Activated T-cell treated with anti-CD3 and anti-CD28 coated beads for 1 hour (primary cell): ENCODE measurements around the gene NCK2.
"Not testable (repeated sequence)": the region's sequence is repeated elsewhere in the genome, so short reads cannot be mapped to it uniquely, and the experiment has no call there.

Experiments
- DNase-seq: peaks from one replicate; pipeline ENCODE4 v3.0.0-alpha.2; 2020; ENCODE audit warnings: low read depth

Gene NCK2

GRCh38 chr2:105894327-105894944, 149.7 kb downstream of the NCK2 start:
- DNase-seq, result no peak

- no peak for DNase-seq
Observed at GRCh38 chr2:105895990-105896764, 151.5 kb downstream of the NCK2 start.

GRCh38 chr2:105896765-105897163, 152.1 kb downstream of the NCK2 start:
- no peak for DNase-seq

DNA sequence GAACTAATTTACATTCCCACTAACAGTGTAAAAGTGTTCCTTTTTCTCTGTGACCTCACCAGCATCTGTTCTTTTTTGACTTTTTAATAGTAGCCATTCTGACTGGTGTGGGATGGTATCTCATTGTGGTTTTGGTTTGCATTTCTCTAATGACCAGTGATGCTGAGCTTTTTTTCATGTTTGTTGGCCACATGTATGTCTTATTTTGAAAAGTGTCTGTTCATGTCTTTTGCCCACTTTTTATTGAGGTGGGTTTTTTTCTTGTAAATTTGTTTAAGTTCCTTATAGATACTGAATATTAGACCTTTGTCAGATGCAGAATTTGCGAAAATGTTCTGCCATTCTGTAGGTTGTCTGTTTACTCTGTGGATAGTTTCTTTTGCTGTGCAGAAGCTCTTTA, 153.0 kb downstream of the NCK2 start:
- not testable (repeated sequence) for DNase-seq

- no peak for DNase-seq
Observed at GRCh38 chr2:105903051-105903674, 158.5 kb downstream of the NCK2 start.

- no peak for DNase-seq
Observed at GRCh38 chr2:105904938-105905337, 160.2 kb downstream of the NCK2 start.

DNA sequence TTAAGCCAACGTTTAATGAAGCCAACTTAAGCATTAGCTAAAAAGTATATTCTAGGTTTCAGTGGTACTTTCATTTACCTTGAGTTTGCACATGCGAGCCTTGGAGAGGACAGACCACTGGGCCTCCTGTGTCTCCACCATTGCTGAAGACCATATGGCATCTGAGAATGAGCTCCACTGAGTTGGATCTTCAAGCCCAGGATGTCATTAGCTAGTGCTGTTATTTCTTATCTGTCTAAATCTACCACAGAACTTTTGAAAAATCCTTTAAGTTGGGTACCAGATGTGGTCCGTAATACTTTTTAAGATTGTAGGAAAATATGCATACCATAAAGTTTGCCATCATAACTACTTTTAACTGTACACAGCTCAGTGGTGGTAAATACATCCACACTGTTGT, 161.8 kb downstream of the NCK2 start:
- no peak for DNase-seq

DNA sequence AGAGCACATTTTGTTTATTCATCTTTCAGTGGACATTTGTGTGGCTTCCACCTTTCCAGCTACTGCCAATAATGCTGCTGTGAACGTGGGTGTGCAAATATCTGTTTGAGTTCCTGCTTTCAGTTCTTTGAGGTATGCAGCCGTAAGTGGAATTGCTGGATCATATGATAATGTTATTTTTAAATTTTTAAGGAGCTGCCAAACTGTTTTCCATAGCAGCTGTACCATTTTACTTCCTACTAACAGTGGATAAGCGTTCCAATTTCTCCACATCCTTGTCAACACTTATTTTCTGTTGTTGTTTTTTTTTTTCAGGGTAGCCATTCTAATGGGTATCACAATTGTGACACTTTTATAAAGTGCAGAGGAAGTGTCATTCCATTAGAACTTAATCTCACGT, 162.5 kb downstream of the NCK2 start:
- DNase-seq, result no peak

DNA sequence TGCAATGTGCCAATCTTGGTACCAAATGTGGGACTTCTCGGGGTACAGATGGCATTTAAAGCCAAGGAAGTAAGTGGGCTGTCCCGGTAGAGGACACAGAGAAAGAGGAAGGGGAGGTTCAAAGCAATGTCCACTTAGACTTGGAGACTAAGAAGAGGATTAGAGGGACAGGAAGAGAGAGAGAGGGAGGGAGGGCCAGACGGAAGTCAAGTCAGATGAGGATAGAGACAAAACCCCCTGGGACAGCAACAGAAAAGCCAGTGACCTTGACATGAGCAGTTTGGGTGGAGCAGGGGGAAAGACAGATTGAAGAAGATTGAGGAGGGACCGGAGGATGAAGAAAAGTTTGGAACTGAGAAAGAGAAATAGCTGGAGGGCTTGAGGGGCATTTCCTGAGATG, 164.5 kb downstream of the NCK2 start:
- DNase-seq, result no peak

DNA sequence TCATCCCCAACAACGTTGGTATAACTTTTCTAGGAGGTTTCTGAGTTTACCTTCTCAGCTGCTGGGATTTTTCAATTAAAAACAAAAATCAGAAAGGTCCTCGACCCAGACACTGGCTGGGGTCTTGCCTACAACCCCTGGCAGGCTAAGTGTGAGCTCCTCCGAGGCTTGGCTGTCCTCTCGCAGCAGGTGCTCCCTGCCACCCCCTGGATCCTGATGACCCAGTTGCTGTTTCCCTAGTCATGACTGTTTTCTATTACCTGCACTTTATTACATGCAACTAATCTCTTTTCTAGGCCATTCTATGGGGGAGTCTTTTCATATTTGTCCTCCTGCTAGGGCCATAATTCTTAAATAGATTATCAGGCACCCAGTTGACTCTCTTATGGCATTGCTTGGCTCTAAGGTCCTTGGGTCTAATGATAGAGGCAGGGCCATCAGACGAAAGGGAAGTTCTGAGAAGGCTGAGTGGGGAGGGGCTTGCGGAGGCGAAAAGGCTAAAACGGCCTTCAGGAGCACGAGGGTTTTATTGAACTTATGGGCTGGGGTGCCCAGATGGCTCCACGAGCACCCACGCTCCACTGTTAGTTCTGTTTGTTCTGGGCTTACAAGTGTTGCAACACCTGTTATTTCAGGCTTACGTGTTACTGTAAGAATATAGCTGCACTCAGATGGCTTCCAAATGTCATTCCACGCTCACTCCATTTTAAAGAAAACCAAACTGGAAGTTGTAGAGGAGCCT, 166.0 kb downstream of the NCK2 start:
- DNase-seq, result no peak

GRCh38 chr2:105911425-105911824, 166.7 kb downstream of the NCK2 start:
- DNase-seq, result no peak

DNA sequence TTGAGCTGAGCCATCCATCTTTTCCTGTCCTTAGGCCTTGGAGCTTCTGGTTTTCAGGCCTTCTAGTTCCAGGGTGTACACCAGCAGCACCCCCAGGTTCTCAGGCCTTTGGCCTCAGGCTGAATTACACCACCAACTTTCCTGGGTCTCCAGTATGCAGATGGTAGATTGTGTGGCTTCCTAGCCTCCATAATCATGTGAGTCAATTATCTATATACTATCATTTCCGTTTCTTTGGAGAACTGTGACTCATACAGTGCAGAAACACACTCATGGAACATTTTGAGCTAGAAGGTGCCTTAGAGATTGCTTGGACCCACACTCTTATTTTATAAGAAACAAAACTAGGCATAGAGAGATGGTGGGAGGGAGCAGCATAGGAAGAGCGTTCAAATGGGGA, 167.4 kb downstream of the NCK2 start:
- no peak for DNase-seq

- DNase-seq, result no peak
Observed at GRCh38 chr2:105915005-105915558, 170.4 kb downstream of the NCK2 start.

DNA sequence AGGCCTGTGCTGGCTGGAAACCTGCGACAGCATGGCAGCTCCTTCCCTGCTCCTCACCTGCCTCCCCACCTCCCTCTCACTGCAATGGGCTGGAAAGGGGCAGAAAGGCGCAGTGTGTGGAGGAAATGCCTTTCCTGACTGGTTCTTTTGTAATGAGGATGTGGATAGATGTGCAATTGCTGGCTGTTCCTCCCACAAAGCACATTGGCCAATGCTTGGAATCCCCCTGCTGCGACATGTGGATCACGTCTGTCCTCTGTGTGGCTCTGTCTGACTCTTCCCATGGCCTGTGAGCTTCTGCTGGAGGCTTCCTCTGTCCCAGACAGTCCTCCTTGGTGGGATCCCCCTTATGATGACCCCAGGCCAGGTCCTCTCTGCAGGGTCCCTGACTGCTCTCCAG, 172.5 kb downstream of the NCK2 start:
- no peak for DNase-seq

- no peak for DNase-seq
Observed at GRCh38 chr2:105917688-105918087, 173.0 kb downstream of the NCK2 start.

GRCh38 chr2:105919191-105919811, 174.6 kb downstream of the NCK2 start:
- DNase-seq, result no peak

DNA sequence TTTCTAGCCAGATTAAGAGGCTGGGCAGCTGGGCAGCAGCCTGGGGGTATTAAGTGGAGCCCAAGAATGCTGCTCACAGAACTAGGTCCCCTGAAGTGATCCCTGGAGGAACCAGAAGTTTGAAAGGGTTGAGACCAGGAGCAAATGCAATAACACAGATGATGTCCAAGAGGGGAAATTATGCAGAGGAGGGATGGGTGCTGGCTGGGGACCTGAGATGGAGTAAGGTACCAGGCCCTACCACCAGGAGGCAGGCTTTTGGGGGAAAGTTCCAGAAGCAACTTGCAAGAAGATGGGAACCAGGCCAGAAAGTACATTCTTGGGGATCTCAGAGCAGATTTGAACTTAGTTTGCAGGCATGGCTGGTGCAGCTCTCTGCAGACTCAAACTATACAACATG, 175.1 kb downstream of the NCK2 start:
- DNase-seq, result peak; percentile 38

DNA sequence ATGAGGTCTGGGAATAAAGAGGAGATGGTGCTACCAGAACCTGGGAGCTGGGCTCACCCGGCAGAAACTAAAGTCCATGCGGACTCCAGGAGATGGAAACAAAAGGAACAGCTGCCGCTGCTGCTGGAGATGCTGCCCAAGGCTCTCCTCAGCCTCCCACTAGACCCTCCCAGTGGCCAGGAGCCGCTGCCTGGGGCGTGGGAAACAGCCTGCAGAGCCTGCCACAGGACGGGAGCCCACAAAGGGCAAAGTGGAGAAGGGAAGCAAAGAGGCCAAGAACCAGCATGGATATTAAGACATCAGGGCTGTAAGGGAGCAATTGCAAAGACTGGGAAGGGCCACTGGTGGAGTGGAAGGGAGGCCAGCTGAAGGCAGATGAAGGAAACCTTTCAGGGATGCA, 179.6 kb downstream of the NCK2 start:
- no peak for DNase-seq

DNA sequence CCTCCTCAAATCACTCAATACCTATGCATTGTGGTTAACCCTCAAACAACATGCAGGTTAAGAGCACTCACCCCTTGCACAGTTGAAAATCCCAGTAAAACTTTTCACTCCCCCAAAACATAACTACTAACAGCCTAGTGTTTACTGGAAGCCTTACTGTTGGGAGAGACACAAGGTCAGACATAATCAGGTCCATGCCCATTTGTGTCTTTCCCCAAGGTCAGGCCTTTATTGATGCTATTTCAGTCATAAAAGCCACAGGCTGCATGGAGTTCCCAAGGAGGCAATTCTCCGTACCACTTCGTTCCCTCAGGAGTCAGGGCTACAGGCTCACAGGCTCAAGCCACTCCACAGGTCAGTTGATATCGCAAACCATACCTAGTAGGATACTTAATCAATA, 180.2 kb downstream of the NCK2 start:
- no peak for DNase-seq

DNA sequence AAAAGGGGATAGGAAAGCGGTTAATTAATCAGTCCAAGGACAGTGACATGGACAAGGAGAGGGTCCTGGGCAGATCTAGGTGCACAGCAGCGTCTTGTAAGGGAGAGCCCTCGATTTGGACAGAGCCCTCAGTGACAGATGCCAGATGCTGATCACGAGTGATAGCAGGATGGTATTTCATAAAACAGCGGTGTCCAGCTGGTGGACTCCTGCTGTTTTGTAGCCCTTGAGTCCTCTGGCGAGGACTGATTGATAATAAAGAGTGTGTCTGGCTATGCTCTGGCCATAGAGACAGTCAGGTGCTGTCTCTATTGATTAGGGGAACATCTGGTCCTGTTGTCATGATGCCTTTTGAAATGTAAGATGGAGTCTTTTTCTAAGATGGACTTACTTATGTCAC, 180.7 kb downstream of the NCK2 start:
- no peak for DNase-seq

- peak; percentile 34 for DNase-seq
Observed at GRCh38 chr2:105926960-105927678, 182.4 kb downstream of the NCK2 start.
